ENCODE data around the gene GEMIN5.
"Not testable (repeated sequence)": the region's sequence is repeated elsewhere in the genome, so short reads cannot be mapped to it uniquely, and the experiment has no call there.

Gene GEMIN5

DNA sequence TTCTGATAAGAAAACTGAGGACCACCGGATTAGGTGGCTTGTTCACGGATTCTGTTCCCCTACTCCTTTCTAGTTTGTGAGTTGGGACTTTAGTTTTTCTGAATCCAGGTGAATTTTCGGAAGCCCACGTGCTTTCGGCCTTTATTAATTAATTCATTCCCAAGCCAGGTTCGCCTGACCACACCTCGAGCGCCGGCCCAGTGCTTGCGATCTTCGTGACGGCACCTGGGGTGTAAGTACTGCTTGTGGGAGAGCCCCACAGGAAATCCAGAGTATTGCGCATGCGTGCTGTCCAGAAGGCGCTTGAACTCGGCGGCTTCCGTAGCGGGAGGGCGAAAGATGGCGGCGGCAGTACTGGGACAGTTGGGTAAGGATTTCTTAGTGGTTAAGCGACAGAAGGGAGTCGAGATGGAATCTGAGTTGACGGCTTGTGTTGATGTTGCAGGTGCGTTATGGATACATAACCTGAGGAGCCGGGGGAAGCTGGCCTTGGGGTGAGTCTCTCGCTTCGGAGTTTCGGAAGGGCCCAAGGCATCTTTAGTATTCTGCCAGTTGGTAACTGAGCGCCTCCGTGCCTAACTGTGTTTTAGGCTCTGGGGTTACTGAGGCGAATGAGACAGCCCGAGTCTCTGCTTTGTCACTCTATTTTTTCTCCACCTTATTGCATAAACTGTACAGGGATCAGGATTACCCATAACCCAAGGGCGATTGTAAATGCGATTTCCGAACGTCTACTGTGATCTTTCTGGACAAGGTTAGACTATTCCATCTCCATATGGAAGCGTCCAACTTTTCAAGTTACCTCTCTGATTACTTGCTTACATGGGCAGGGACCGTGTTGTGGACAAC lies 3.0 kb upstream of the GEMIN5 start, which contains the start of gene MRPL22:
TSS of gene MRPL22 (plus strand) at position 302 of the 849 bp plus-strand sequence. CDS start at position 340, 38 bp downstream.
- peak; percentile 63 for DNase-seq (ENCODE audit: low read depth)

GRCh38 chr5:154940375-154940771 lies 2.4 kb upstream of the GEMIN5 start:
- no peak for DNase-seq (ENCODE audit: low read depth)

DNA sequence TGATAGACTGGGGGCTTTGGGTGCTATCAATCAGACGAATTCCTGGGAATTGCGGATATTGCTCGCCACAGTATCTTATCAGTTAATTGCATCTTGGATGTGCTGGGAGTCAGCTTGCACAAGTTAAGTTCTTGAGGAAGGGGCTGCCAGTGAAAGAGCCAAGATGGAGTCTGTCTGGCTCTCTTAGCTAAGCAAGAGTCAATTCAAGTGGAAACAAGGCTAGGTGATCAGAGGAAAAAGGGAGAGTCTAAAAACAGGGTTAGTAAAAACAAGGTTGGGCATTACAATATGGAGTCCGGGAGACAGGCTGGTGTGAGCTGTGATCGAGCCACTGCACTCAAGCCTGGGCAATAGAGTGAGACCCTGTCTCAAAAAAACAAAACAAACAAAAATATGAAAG lies 1.4 kb upstream of the GEMIN5 start:
- not testable (repeated sequence) for DNase-seq (ENCODE audit: low read depth)

- no peak for DNase-seq (ENCODE audit: low read depth)
Measured at GRCh38 chr5:154937186-154937717, 759 bp downstream of the GEMIN5 start.

- DNase-seq (ENCODE audit: low read depth) = no peak
Measured at GRCh38 chr5:154934881-154935280, 3.1 kb downstream of the GEMIN5 start.

DNA sequence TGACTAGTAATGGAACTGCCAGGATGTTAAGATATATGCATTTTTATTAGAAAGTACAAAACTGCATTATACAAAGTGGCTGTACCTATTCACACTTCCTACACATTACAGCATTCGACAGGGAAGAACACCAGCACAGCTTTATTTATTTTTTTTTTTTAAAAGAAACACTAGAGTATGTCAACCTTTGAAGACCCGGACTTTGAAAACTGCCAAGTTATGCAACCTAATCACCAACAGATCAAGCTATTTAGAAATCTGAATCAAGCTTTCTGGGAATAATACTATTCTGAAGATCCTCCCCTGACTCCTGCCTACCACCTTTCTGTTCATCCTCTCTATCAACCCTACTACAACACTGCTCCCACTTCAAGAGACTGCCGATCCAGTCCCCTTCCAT lies 4.5 kb downstream of the GEMIN5 start:
- no peak for DNase-seq (ENCODE audit: low read depth)

- no peak for DNase-seq (ENCODE audit: low read depth)
Measured at GRCh38 chr5:154923441-154924430, 14.3 kb downstream of the GEMIN5 start.

DNA sequence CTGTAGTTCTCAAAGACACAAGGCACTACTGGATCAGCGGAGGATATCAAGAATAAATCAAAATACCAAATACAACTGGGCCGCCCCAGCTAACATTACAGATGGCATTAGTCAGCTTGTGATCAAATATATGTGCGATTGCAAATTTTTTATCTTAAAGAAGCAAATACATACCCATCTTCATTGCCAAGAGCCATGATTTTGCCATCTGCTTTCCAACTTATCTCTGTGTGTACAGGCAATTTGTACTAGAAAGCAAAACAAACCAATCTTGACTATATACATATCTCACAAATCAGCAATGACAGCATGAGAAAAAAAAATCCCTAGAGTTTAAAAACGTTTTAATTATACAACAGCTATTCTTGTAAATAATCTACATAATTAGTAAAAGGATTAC lies 20.3 kb downstream of the GEMIN5 start:
- no peak for DNase-seq (ENCODE audit: low read depth)

DNA sequence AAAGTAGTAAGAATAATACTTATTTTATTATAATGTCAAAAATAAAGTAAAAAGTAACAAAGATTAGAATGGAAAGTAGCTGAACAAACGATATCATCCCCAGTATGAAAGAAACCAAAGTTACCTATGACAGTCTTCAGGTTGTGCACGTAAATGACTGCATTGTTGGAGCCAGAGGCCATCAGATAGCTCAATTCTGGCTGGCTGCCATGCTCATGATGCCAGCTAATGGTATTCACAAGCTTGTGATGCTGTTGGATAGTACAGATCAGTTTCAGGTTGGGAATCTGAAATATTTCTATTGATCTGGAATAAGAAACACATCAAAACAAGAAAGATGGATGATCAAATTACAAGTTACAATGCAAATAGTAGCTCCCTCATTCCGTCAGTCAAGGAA lies 21.1 kb downstream of the GEMIN5 start:
- no peak for DNase-seq (ENCODE audit: low read depth)

GRCh38 chr5:154905601-154906000 lies 32.4 kb downstream of the GEMIN5 start:
- DNase-seq (ENCODE audit: low read depth) = not testable (repeated sequence)

- no peak for DNase-seq (ENCODE audit: low read depth)
Measured at GRCh38 chr5:154901913-154902312, 36.1 kb downstream of the GEMIN5 start.

GRCh38 chr5:154901276-154901675 lies 36.7 kb downstream of the GEMIN5 start:
- no peak for DNase-seq (ENCODE audit: low read depth)

DNA sequence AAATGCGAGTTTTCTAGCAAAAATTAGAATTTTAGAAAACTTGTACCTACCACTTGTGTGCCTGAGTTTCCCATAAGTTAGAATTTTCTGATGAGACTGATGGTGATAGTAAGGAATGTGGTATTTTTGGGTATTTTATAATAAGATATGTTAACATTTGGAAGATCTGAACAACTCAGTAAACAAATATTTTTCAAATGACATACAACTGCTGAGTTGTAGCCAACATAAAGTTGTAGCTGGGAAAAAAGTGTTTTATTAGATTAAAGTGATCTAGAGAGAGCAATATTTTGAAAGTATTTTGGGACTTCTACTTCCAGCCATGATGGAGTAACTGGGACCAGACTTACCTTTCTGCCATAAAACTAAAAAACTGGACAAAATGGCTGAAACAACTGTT lies 37.9 kb downstream of the GEMIN5 start:
- DNase-seq (ENCODE audit: low read depth) = no peak

GRCh38 chr5:154899151-154899816 lies 38.7 kb downstream of the GEMIN5 start:
- DNase-seq (ENCODE audit: low read depth) = no peak

GRCh38 chr5:154898210-154898609 lies 39.8 kb downstream of the GEMIN5 start:
- DNase-seq (ENCODE audit: low read depth) = no peak

GRCh38 chr5:154896562-154897165 lies 41.3 kb downstream of the GEMIN5 start:
- DNase-seq (ENCODE audit: low read depth) = no peak

GRCh38 chr5:154895606-154896561 lies 42.1 kb downstream of the GEMIN5 start:
- no peak for DNase-seq (ENCODE audit: low read depth)

DNA sequence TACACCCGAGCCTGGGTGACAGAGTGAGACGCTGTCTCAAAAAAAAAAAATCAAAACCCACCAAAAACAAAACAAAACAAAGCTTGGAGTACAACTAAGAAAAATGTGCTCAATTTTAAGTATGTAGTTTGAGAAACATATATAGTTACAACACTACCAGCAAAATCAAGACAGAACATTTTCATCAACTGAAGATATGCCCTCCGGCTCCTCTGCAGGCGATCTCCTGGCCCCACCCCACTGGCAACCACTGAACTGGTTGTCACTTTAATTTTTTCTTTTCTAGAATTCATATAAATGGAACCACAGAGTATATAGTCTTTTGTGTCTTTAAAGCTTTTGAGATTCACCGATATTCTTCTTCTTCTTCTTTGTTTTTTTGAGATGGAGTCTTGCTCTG lies 44.6 kb downstream of the GEMIN5 start:
- no peak for DNase-seq (ENCODE audit: low read depth)

- DNase-seq (ENCODE audit: low read depth) = no peak
Measured at GRCh38 chr5:154892369-154892771, 45.6 kb downstream of the GEMIN5 start.

DNA sequence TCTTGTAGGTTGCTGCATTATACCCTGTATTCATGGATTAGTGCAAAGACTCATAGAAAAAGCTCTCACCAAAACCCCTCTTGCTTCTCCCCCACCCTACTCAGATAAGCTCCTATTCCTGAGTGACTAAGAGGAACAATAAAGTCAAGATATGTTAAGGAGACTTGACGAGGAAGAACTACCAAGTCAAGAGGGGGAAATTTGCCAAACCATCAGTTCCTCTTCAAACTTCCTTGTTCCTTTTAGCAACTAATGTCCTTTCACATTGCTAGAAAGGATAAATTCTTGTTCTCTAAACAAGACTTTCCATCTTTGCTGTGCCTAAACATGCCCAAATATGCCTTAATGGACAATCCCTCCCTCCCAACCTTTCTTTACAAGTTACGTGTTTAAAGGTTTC lies 52.6 kb downstream of the GEMIN5 start:
- DNase-seq (ENCODE audit: low read depth) = no peak
